Transverse colon (tissue), 4 donors: ENCODE measurements around the gene SCLT1. TPM values are rescaled to one million over a fixed set of nuclear protein-coding genes. Genes with fewer than 3 reads are reported as not detected.

ENCODE experiments used
- DNase-seq: peaks from one replicate; pipeline ENCODE4 v3.0.0-alpha.2; 2019
- H3K27ac ChIP-seq, 4 donors: fragments of 200-600 bp; sonication (generic); 2 replicates each; pipeline ENCODE4 v1.5.1; 2016 to 2018; ENCODE audit warnings: inconsistent platforms in 4 of 4
- H3K27me3 ChIP-seq: fragments of 200-600 bp; sonication (generic); 2 replicates; pipeline ENCODE4 v1.5.1; 2017; ENCODE audit warnings: inconsistent platforms
- H3K36me3 ChIP-seq, 4 donors: fragments of 200-600 bp; sonication (generic); 2 replicates each; pipeline ENCODE4 v1.5.1; 2017 to 2019; ENCODE audit warnings: inconsistent platforms in 4 of 4
- H3K4me1 ChIP-seq, 4 donors: fragments of 200-600 bp; sonication (generic); 2 replicates each; pipeline ENCODE4 v1.5.1; 2017 to 2020; ENCODE audit warnings: inconsistent platforms in 4 of 4
- H3K4me3 ChIP-seq, 4 donors: fragments of 200-600 bp; sonication (generic); 1 replicate in 1 of 4; 2 replicates in 3 of 4; pipeline versions ENCODE4 v1.5.1 to v1.6.1; 2017 to 2019; ENCODE audit warnings: inconsistent platforms in 4 of 4
- H3K9me3 ChIP-seq, 2 donors: fragments of 200-600 bp; sonication (generic); 2 replicates each; pipeline ENCODE4 v1.5.1; 2017 to 2019; ENCODE audit warnings: inconsistent platforms in 2 of 2
- EP300 ChIP-seq: sonication (generic); formaldehyde crosslinking; IDR thresholded peaks from one replicate; pipeline ENCODE4 v1.6.1; 2017; ENCODE audit warnings: antibody characterized with exemption, low read depth
- POLR2A ChIP-seq: fragments of 450-650 bp; IDR thresholded peaks from one replicate; pipeline ENCODE4 v1.6.1; 2016; ENCODE audit warnings: antibody characterized with exemption, mild to moderate bottlenecking, moderate library complexity
- POLR2AphosphoS5 ChIP-seq, 3 donors: sonication (generic); formaldehyde crosslinking; IDR thresholded peaks; one replicate each; pipeline ENCODE4 v1.6.1; 2016; ENCODE audit warnings: antibody characterized with exemption in 3 of 3
- WGBS, 2 donors: methylation state at CpG; one replicate each; pipeline ENCODE4 v1.1.5; 2018; ENCODE audit warnings: low coverage in 1 of 2; 5-methylcytosine and 5-hydroxymethylcytosine counted together
- in situ Hi-C, 4 donors: fragments of 200-750 bp; cut with MboI; loops; one replicate each; pipeline versions ENCODE4 v1.15.0 to v1.15.1; 2017; ENCODE audit warnings: low sequenced_read_pairs in 3 of 4, low pct_ligation_motif_present in 1 of 4, low pct_unique_long_range_greater_than_20kb in 1 of 4
- intact Hi-C: fragments of 100-400 bp; cut with DNase I; formaldehyde crosslinking; loops from one replicate; pipeline ENCODE4 v1.15.1; 2023; ENCODE audit warnings: low total_unique reads
- total RNA-seq, 4 donors: library from RNA; depleted of rRNA; stranded (reverse); fragments of >200 nt; gene quantifications; one replicate each; pipeline ENCODE4 v1.1.0, GENCODE V29; 2016
- TF ChIP-seq, protein P1 (sequence below), 5 experiments: fragments of 200-600 bp in 3 of 5; fragments of 450-650 bp in 2 of 5; sonication (generic) in 3 of 5; IDR thresholded peaks; 1 replicate in 2 of 5; 2 replicates in 3 of 5; pipeline ENCODE4 v1.5.1; 2016 to 2017; ENCODE audit warnings: antibody characterized with exemption in 5 of 5, inconsistent platforms in 3 of 5, mild to moderate bottlenecking in 2 of 5, moderate library complexity in 1 of 5

The SCLT1 gene
- total RNA-seq, 4 donors from 2014 or later, result 10.1 to 29.9 (median 14.3) TPM

DNA sequence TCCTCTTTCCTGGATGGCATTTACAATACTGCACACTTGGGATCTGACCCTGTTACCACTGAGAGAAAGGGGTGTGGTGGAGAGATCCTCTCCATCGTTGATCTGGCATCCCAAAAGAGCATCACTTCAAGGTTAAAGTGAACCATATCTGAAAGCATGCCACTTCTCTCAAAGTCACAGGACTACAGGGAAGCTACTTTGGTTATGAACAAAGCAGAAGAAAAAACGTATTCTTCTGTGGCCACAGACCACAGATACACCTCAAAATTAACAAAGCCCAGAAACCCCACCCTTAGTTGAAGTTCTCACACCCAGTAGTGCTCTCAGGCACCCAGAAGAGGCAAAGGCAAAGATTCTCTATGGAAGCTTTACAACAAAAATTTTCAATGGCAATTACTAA, 175.6 kb downstream of the SCLT1 start:
- Histone ChIP-seq H3K4me1 (no peaks in the 10 kb centered on the region), H3K27me3 (no peaks in the 10 kb centered on the region), H3K4me3 (no peak overlapping the region), H3K27ac (no peak overlapping the region), H3K36me3 (no peaks in the 10 kb centered on the region), H3K9me3 (no peaks in the 10 kb centered on the region)
- TF ChIP-seq POLR2A (no peak), POLR2AphosphoS5 (IDR thresholded peaks at IDR 0.05) (no peak), EP300 (no peak)
- TF ChIP-seq, protein P1, sequence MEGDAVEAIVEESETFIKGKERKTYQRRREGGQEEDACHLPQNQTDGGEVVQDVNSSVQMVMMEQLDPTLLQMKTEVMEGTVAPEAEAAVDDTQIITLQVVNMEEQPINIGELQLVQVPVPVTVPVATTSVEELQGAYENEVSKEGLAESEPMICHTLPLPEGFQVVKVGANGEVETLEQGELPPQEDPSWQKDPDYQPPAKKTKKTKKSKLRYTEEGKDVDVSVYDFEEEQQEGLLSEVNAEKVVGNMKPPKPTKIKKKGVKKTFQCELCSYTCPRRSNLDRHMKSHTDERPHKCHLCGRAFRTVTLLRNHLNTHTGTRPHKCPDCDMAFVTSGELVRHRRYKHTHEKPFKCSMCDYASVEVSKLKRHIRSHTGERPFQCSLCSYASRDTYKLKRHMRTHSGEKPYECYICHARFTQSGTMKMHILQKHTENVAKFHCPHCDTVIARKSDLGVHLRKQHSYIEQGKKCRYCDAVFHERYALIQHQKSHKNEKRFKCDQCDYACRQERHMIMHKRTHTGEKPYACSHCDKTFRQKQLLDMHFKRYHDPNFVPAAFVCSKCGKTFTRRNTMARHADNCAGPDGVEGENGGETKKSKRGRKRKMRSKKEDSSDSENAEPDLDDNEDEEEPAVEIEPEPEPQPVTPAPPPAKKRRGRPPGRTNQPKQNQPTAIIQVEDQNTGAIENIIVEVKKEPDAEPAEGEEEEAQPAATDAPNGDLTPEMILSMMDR (IDR thresholded peaks at IDR 0.05), result no peak
- 47% methylated on average over 2 of the region's 2 CpGs; no CpG with 5 or more reads in 1 of the 2 donors for WGBS, 2 donors
- no peak for DNase-seq
- intact Hi-C loops, result no loop called here
- in situ Hi-C loops, result no loop called here

DNA sequence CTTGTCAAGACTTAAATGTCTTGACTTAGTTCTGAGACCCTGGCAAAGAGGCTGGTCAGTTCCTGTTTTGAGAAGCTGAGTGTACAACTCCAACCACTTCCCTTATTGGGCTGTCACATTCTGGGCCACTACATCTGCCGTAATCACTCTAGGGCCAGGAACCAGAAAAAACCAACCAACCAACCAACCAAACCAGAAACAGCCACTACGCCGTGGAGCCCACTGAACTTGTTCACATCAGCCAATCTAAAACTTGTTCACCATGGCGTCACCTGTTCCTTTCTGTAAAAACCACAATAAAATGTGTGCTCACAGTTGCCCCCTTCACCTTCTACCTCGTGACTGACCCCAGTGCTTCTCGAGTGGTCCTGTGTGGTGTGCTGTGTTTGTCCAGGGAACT, 176.5 kb downstream of the SCLT1 start:
- no peak for TF ChIP-seq POLR2AphosphoS5 (IDR thresholded peaks at IDR 0.05)
- no peak for TF ChIP-seq POLR2A
- TF ChIP-seq EP300, result no peak
- TF ChIP-seq, protein P1 (IDR thresholded peaks at IDR 0.05), result no peak

DNA sequence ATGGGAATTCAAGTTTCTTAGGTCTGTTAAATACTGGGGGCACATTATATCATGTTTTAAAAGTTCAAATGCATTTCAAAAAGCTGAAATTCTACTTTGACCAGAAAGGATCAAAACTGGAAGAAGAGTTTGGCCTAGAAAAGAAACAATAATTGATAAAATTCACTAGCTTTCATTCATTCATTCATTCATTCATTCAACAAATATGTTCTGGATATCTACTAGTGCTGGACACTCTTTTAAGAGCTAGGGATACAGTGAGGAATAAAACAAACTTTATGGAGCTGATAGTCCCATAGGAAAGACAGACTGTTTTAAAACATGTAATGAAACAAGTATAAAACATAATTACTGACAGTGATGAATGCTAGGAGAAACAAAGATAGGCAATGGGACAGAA, 177.8 kb downstream of the SCLT1 start:
- DNase-seq, result no peak
- in situ Hi-C loops (no loop called here), intact Hi-C loops (no loop called here)

More for the DNA sequence above, 176.5 kb downstream of the SCLT1 start:
- Histone ChIP-seq H3K27ac (no peak overlapping the region), H3K9me3 (no peaks in the 10 kb centered on the region), H3K4me3 (no peak overlapping the region), H3K4me1 (no peaks in the 10 kb centered on the region), H3K36me3 (no peaks in the 10 kb centered on the region), H3K27me3 (no peaks in the 10 kb centered on the region)
- WGBS, 2 donors, result 74 to 86% methylated on average over 2 to 6 of the region's 6 CpGs
- peak; percentile 10 for DNase-seq
- intact Hi-C loops (no loop called here), in situ Hi-C loops (no loop called here)

DNA sequence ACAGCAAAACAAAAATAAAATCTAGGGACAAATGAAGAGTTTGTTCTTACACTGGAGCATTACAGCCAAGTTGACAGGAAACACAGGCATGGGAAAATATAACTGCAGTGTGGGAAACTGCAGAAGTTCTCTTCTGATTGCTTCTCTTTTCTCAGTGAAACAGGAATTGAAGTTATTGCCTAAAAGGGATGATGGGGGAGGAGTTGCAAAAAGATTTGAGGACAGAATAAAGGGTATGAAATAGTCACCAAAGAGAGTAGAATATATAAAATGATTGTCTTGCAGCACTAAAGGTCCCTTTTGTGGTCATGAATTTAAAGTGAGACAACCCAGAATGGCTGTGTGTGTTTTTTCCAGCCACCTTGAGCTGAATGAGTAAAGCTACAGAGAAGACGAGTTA, 180.1 kb downstream of the SCLT1 start:
- in situ Hi-C loops (no loop called here), intact Hi-C loops (no loop called here)
- Histone ChIP-seq H3K4me3 (no peak overlapping the region), H3K27ac (peak overlapping the region in 1 of 4 donors; percentile 25), H3K27me3 (no peaks in the 10 kb centered on the region), H3K36me3 (no peaks in the 10 kb centered on the region), H3K9me3 (no peaks in the 10 kb centered on the region), H3K4me1 (no peaks in the 10 kb centered on the region)
- DNase-seq, result no peak
- 74 to 80% methylated on average over 1 of the region's 1 CpG for WGBS, 2 donors
- TF ChIP-seq, protein P1 (IDR thresholded peaks at IDR 0.05), result no peak
- no peak for TF ChIP-seq EP300
- no peak for TF ChIP-seq POLR2AphosphoS5 (IDR thresholded peaks at IDR 0.05)
- TF ChIP-seq POLR2A, result no peak

More for the DNA sequence above, 177.8 kb downstream of the SCLT1 start:
- Histone ChIP-seq H3K27me3 (no peaks in the 10 kb centered on the region), H3K4me1 (no peaks in the 10 kb centered on the region), H3K9me3 (no peaks in the 10 kb centered on the region), H3K36me3 (no peaks in the 10 kb centered on the region), H3K27ac (no peak overlapping the region), H3K4me3 (no peak overlapping the region)
- TF ChIP-seq POLR2AphosphoS5 (IDR thresholded peaks at IDR 0.05) (no peak), EP300 (no peak), POLR2A (no peak)
- TF ChIP-seq, protein P1 (IDR thresholded peaks at IDR 0.05), result no peak
